ENCODE data around the gene PTPN20. TPM values are rescaled to one million over a fixed set of nuclear protein-coding genes. Genes with fewer than 3 reads are reported as not detected.
"Not testable (repeated sequence)": the region's sequence is repeated elsewhere in the genome, so short reads cannot be mapped to it uniquely, and the experiment has no call there.

The PTPN20 gene, protein sequence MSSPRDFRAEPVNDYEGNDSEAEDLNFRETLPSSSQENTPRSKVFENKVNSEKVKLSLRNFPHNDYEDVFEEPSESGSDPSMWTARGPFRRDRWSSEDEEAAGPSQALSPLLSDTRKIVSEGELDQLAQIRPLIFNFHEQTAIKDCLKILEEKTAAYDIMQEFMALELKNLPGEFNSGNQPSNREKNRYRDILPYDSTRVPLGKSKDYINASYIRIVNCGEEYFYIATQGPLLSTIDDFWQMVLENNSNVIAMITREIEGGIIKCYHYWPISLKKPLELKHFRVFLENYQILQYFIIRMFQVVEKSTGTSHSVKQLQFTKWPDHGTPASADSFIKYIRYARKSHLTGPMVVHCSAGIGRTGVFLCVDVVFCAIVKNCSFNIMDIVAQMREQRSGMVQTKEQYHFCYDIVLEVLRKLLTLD
- 1.1 and 5.3 TPM in 2 replicates for total RNA-seq

DNA sequence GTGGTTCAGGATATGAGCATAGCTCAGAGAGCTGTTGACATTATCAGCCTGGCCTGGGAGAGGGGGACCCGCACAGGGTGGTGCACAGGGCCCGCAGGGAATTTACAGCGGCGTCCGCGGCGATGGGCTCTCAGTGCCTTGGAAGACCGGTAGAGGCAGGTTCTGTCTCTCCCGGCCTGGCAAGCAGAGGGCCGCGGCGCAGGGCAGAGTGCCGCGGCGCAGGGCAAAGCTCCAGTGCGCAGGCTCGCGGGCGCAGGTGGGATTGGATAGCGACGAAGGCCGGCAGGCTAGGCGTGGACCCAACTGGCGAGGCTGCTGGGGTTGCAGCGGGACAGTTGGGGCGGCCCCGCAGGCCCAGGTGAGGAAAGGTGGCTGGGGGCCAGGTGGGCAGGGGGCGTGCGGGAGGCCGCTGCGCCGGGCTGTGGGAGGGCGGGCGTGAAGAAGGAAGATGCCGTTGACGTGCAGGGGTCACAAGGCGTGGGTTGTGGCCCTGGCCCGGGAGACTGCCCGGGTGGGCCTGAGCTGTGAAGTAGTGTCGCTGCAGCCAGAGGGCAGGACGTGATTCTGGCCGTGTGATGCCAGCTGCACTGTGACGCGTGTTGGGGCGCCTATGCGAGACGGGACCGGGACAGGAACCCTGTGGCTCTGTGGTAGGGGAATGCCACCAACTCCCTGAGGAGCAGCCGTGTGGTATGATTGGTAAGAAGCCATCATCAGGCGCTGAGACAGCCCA lies at the start of gene PTPN20:
TSS of gene PTPN20 (plus strand) at position 285 of the 733 bp plus-strand sequence. CDS start 21,072 bp downstream, outside the sequence.
- DNase-seq, result peak; percentile 0

DNA sequence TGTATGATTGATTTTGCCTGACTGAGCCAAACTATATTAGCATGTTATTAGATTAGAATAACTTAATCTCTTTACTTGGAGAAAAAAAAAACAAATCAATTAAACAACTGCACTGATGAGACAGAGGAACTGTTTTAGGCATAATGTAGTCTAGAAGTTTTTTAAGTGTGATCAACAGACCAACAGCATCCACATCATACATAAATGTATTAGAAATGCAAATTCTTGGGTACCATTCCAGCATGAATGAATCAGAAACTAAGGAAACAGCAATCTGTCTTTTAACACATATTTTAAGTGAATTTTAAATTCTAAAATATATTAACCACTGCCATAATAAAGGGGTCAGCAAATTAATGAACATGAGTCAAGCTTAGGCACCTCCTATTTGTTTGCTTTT lies 41.5 kb upstream of the PTPN20 start:
- not testable (repeated sequence) for DNase-seq

DNA sequence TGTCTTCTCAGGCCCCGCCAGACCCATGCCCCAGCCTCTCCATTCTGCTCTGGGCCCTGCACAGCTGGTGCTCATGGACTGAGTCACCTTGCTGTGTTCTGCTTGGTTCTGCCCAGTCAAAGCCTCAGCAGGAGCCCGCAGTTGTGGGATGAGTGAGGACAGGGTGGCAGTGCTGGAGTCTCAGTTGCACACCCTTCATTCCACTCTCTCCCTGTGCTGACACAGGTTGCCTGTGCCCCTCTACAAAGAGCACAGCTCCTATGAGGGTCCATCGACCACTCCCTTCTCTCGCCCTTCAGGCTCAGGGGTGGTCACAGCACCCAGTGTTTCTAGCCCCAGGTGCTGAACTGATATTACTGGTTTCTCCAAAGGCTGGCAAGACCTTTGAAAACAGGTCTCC lies 39.6 kb upstream of the PTPN20 start:
- DNase-seq, result not testable (repeated sequence)

DNA sequence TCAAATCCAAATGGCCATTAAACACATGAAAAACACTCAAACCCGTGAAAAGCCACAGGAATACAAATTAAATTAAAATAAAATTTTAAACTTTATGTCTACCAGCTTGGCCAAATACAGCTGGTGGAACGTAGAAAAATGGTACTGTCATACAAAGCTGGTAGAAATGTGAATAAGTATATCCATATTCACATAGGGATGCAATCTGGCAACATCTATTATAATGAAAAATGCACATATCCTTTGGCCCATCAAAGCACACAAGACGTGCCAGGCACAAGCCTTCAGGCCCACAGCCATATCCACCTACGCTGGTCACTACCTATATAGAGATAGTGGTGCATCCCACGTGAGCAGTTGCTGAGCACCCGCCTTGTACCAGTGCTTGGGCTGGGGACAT lies 35.9 kb upstream of the PTPN20 start:
- DNase-seq, result not testable (repeated sequence)

DNA sequence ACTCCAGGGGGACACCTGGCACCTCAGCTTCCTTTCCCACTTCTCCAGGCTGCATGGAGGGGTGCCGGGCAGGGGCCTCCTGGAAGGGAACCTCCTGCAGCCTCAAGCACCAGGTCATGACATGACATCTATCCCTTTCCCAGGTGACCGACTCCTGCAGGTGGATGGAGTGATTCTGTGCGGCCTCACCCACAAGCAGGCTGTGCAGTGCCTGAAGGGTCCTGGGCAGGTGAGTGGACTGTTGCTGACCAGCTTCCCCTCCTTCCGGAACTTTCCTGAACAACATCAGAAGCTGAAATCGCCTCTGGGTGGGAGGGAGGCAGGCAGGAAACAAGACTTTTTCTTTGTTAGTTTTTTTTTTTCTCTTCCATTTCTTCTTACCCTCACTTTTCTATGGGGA lies 34.5 kb upstream of the PTPN20 start:
- not testable (repeated sequence) for DNase-seq

DNA sequence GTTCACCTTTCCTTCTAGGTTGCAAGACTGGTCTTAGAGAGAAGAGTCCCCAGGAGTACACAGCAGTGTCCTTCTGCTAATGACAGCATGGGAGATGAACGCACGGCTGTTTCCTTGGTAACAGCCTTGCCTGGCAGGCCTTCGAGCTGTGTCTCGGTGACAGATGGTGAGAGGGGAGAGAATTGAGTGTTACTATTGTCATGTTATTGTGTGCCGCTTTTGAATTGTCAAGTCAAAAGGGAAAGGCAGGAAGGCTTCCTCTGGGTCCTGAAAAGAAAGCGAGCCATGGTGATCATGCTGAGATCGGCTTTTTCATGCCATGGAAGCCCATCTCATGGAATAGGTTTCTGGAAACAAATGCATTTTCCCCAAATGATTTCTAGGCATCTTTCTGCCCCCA lies 32.5 kb upstream of the PTPN20 start:
- not testable (repeated sequence) for DNase-seq

DNA sequence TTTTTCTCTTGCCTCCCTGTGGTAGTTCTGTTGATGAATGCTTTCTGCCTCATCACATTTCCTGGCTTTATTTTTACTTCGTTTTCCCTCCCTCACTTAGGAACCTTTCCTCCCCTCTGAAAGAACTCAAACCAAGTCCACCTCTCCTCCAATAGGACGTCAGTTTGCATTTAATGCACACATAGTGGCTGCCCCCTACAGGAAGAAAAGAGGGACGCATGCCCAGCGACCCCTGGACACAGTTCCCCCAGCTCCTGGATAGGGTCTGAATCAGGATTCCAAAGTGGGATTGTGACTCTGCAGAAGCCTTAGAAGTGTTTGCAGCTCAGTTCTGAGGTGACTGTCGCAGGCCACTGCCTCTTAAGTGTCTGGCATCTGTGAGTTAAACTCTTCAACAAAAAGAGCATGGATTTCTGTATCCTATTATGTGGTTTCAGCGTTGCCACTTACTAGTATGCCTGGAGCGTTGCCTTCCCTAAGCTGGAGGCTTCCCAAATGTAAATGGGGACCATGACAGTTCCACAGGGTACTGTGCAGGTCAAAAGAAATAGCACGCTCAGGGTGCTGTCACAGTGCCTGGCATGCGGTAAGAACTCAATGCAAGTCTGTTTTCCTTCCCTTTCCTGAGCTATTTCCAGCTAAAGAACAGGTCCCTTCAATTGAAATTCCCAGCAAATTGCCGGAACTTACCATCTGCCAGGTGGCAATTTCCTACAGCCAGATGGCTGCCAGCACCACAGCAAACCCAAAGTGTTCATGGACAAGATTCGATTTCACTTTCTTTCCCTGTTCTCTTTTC lies 20.2 kb upstream of the PTPN20 start:
- DNase-seq, result not testable (repeated sequence)

DNA sequence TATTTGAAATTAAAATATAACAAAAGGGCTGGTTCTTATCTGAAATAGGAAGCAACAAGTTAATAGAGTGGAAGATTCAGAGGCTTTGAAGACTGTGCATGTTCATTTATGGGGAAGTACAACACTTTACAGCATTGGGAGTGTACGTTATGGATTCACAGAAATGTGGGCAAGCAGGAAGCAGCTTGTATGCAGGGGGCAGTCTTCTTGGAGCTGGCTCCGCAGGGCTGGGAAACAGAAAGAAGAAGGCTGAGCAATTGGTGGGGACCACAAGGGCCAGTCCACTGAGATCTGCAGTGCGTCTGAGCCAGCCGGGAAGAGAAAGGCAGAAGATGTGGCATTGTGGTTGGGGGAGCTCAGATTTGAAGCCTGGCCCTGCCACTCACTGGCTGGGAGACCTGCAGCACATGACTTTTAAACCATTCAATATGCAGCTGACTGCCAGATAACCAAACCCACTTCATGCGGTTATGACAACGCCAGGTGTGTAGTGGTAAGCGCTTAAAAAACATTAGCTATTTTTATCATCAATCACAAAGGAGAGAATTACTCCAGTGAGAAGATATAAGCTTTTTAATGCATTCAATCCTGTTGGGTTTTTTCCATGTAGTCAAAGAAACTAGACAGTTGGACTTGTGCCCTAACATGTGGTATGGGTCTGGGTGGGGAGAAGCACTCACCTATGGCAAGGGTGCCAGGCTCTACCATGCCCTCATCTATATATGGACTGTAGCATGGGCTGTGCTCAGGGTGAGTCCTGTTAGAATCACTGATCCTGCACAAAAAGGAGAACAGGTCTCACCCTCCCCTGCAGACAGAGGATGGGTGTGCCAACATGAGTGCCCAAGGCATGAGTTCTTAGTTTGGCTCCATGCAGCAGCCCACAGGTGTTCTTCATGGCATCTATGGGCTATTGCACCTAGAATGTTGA lies 14.2 kb upstream of the PTPN20 start:
- not testable (repeated sequence) for DNase-seq

DNA sequence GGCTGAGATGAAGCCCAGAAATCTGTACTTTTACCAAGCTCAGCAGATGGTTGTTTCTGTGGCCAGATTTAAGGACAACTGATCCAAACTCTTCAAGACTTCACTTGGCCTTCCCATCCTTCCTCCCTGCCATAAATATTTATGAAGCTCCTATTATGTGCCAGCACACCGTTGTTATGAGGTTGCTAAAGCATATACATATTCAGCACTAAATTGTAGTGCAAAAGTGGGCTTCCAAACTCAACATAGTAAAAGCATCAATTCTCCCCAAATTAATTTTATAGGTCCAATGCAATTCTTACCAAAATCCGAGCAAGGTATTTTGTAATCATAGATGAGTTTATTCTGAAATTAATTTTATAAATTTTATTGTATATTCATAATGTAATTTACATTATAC lies 10.0 kb upstream of the PTPN20 start:
- not testable (repeated sequence) for DNase-seq

DNA sequence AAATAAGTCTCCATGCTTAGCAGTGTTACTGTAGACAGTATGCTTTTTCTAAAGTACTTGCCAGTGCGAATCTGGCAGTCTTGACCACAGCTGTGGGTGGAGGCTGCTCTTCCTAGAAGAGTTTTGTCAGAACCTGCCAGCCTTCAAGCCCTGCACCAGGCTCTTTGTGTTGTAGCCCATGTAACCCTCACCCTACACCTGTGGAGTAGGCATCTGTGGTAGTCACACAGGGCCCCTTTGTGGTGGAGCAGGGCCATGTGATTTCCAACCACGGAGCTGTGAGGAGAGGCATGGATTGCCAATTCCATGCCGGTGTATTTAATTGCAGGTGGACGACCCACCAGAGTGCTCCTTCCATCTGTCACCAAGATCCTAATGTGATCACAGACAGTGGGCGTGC lies 7.4 kb upstream of the PTPN20 start:
- not testable (repeated sequence) for DNase-seq

DNA sequence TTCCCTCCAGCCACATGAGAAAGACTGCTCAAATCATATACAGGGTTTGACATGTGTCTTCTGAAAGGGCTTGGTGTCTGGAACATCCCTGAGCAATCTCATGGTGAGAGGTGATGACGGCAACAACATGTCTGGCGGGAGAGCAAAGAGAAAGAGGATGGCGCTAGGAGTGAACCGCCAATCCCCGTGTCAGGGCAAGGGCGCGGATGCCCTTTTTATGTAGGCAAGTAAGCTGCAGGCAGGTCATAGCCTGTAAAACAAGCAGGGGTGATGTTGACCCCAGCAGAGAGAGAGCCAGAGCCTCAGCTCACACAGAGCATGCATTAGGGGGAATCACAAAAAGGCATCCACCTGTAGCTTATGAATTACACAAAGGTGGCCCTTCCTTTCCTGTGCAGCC lies 4.9 kb upstream of the PTPN20 start:
- not testable (repeated sequence) for DNase-seq

DNA sequence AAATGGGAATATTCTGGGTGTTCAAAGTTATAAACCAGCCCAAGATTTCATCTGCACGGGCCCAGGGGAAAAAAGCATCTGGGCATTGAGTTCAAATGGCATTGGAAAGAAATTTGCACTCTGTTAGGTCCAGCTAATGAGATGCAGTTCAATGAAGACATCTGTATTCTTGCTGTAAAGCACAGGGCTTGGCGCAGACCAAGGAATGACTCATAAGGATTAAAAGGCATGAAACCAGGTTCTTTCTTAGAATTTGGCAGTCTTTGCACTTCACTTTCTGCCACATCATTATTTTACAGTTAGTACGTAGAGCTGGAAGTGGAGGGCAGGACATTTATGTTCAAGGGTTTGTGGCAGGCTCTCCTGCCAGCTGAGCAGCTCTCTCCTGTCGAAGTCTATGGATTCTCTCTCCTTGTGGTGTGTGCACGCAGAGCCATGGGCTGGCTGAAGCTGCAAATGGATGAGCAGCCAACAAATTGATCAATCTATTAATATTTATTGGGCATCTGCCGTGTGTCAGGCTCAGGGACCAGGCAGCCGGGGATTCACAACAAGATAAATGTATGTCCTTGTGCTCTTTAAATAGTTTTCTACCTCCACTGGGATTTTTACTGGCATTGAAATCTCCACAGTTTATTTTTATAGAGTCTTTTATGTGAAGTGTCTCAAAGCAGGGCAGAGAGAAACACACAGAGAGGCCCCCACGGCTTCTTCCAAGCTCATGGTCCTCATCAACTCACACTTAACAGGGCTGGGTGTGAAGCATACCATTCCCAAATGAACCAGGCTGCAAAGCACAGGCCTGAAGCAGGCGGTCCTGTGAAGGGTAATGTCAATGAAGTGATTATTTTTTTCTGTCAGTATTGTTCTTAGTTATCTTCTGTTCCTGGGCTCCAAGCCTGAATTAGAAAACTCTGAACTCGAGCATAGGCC lies 3.8 kb upstream of the PTPN20 start:
- DNase-seq, result not testable (repeated sequence)

DNA sequence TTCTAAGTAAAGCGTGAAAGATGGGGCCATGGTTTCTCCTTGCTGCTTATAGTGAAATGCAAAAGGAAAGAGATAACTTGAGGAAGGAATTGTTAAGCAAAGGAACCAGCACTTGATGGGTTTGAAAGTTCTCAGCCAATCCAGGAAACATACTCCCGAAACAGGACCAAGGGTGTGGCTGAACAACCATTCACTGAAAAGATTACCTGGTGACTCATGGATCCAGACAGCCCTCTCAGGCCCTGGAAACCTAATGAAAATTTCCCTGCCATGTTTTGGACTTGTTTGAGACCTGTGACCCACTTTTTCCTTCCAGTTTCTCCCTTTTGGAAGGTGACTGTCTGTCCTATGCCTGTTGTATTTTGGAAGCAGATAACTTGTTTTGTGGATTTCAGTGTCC lies 11.3 kb downstream of the PTPN20 start:
- DNase-seq, result not testable (repeated sequence)

DNA sequence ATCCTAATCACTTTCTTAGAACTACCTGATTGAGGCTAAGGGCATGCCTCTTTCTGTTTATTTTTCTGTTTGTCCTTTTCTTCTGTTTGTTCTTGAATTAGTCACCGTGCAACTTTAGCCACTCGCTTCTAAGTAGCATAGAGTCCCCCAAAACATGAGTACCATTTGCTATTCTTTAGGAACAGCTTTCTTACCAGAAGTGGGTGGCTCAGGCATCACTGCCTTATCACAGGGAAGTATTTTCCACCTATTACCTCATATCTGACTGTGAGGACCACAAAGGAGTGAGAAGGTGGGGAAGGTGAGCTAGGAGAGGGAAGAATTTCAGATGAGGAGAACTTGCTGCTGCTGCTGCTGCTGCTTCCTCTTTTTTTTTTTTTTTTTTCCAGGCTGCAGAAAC lies 13.9 kb downstream of the PTPN20 start:
- not testable (repeated sequence) for DNase-seq

DNA sequence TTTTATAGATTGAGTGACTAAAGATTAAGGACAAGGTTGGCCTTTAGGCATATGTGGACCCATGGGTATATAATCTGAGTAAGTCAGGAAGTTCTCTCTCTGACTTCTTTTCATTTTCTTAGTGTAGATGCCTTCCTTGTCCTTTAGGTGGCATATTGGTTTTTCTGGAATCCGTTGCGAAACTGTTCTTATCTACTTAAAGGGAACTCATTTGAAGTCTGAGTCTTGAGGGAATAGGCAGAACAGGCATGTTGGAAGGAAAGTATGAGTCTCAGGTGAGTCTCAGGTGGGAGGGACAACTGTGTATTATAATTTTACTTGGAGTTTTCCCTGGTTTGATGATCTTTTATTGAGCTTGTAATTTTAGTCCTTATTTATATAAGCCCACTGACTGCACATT lies 14.6 kb downstream of the PTPN20 start:
- DNase-seq, result not testable (repeated sequence)

DNA sequence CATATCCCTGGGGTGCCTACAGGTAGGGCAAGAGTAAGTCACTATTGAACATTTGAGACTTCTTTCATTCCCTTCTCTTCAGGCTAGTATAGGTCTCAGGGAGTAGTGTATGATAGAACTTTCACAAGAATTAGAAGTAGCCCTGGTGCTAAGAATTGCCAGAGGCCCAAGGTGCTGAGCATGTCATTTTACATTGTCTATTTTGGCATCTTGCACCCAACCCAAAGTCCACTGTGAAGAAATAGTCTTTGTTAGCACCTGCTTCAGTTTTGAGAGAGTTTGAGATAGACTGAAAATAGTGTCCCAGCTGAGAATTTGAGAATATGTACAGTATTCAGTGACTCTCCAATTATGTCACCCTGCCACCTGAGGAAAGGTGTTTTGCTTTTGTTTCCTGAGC lies 17.6 kb downstream of the PTPN20 start:
- not testable (repeated sequence) for DNase-seq

DNA sequence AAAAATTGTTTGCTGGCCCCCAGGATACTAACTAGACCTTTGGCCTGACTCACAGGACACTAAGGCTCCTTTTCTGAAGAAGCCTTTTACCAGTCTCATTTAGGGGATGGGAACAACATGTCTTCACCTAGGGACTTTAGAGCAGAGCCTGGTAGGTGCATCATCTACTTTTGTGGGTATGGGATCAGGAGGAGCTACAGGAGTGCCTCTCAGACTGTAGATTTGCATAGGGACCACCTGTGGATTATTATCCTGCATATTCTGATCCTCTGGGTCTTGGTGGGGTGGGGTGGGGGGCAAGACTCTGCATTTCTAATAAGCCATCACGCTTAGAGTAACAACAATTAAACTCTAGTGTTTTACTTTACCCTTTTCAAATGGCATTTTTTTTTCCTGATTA lies 21.2 kb downstream of the PTPN20 start:
- not testable (repeated sequence) for DNase-seq

DNA sequence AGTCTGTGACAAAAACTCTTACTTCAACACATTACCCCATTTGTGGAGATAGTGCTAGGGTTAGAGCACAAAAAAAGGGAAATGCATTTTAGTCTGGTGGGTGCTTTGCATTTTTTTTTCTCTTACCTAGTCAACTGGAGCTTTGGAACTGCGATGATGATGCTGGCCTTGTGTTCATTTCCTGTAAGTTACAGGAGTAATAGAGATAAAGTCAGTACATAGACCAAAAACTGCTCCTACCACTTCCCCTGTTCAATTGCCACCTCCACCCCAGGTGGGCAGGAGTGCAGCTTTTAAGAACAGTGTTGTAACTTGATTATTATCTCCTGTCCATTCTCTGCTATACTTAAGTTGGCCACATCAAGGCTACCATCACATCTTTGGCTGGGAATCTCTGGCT lies 29.9 kb downstream of the PTPN20 start:
- DNase-seq, result not testable (repeated sequence)

DNA sequence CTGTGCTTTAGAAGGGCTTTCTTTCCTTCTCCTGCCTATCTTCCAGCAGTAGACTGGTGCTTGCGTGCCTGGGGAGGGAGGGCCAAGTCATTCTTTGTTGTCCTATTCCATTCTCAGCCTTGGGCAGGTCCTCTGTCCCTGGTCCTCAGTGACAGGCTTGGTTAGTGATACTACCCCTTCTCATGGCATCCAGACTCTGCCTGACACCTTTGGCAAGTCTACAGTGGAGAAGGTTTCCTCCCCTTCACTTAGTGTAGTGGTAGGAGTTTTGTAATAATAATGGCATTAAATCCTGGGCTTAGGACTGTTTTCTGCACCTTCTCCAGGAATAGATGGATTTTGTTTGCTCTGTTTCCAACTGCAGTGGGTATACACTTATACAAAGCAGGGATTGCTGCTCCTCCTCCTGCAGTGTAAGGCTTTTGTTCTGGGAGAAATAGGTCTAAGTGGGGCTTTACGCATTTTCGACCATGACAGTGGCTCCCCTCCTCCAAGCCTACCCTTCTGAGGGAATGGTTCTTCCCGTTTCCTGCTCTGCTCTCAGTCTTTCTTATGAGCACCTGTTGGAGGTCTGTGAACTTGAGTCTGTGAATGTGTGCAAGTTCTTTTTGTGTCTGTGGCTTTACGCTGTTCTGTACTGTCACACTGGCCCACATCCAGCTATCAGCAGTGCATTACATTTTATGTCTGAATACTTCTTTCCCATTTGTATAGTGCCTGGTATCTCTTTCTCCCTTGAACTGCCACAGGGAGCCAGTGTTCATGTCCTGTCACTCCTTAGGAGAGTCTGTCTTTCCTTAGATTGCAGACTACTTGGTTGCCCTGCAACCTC lies 37.7 kb downstream of the PTPN20 start:
- not testable (repeated sequence) for DNase-seq

DNA sequence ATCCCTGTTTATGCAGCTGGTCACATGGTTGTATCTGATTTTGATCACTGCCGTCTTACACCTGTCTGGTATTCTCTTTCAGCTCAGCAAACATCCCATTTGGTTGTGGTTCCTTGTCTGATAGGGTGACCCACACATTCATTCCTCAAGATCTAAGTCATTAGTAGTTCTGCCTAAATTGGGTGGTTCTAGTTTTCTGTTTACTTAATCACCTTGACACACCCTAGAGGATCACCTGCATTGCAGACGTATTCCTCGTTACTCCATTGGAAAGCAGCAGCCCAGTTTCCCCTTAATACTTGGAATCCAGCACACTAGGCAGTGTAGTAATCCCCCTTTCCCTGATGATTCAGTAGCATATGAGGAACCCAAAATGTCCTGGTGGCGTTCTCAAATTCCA lies 41.3 kb downstream of the PTPN20 start:
- DNase-seq, result not testable (repeated sequence)

All from dermis blood vessel endothelial cell (primary cell).